ENCODE results near the gene NIPAL3. TPM values are rescaled to one million over a fixed set of nuclear protein-coding genes. Genes with fewer than 3 reads are reported as not detected.

Gene NIPAL3
- total RNA-seq, 1 experiment from 2014 or later: 7.7 TPM

- WGBS (ENCODE audit: extremely low coverage, insufficient read length, low lambda C conversion rate): no CpG with 5 or more reads among the region's 18 CpGs
- no peak overlapping the region for H3K27ac Mint-ChIP-seq
- H2BK20ac ChIP-seq (ENCODE audit: low read depth, low read length, poor library complexity, severe bottlenecking): no peak overlapping the region
- H4K91ac ChIP-seq (ENCODE audit: insufficient read length, low read depth, low read length): no peak overlapping the region
- no peak overlapping the region for H3K4me3 Mint-ChIP-seq
- no peak overlapping the region for H4K5ac ChIP-seq (ENCODE audit: insufficient read length, low read depth, low read length)
- H3K9ac ChIP-seq (ENCODE audit: extremely low read depth, insufficient read length, low read length): no peak overlapping the region
- no peak overlapping the region for H3T11ph ChIP-seq (ENCODE audit: low read length)
- H3K4ac ChIP-seq (ENCODE audit: low read depth, low read length): no peak overlapping the region
- H3K23me2 ChIP-seq (ENCODE audit: insufficient read length, low read depth, low read length, poor library complexity, severe bottlenecking): no peaks in the 10 kb centered on the region
- peaks cover 3% of the 10 kb centered on the region for H3K27me3 Mint-ChIP-seq (ENCODE audit: low read depth)
- H3K79me1 ChIP-seq (ENCODE audit: insufficient read depth, low read depth, low read length, poor library complexity, severe bottlenecking): no peaks in the 10 kb centered on the region
- H2AFZ ChIP-seq (ENCODE audit: low read length): no peak overlapping the region
- TF ChIP-seq CTCF (conservative IDR thresholded peaks at IDR 0.05): no peak
- no peak overlapping the region for H3K18ac ChIP-seq (ENCODE audit: insufficient read length, low read depth, low read length)
- H3K9me3 Mint-ChIP-seq: peaks cover 22% of the 10 kb centered on the region in 2 experiments
- no peak overlapping the region for H2AK5ac ChIP-seq (ENCODE audit: insufficient read length, low read length)
- H2BK12ac ChIP-seq (ENCODE audit: insufficient read length, low read depth, low read length): no peak overlapping the region
- peaks cover 8 to 17% (median 12%) of the 10 kb centered on the region in 3 experiments; a peak in 6 of 7 replicates for H3K36me3 Mint-ChIP-seq (ENCODE audit: insufficient read depth in 1 of 3, low read depth in 3 of 3)
- H3K27ac ChIP-seq (ENCODE audit: insufficient read length, low read depth, low read length): no peak overlapping the region
- no peaks in the 10 kb centered on the region for H3K4me1 Mint-ChIP-seq
- no peak overlapping the region for H2BK5ac ChIP-seq (ENCODE audit: insufficient read length, low read length)
- H2BK120ac ChIP-seq (ENCODE audit: low read depth, low read length, poor library complexity, severe bottlenecking): no peak overlapping the region
- no peak overlapping the region for H2BK15ac ChIP-seq (ENCODE audit: low read depth, low read length)
- H3K14ac ChIP-seq (ENCODE audit: insufficient read depth, low read length): no peak overlapping the region
- H3K4me2 ChIP-seq (ENCODE audit: insufficient read depth, insufficient read length, low read length): no peak overlapping the region
- H3K56ac ChIP-seq (ENCODE audit: insufficient read length, low read depth, low read length): no peak overlapping the region
- no peak overlapping the region for H3K23ac ChIP-seq (ENCODE audit: insufficient read length, low read depth, low read length)
- no peaks in the 10 kb centered on the region for H3K79me2 ChIP-seq (ENCODE audit: insufficient read depth, low read length)
- no peaks in the 10 kb centered on the region for H3K27me3 ChIP-seq (ENCODE audit: insufficient read depth, low read length)
- no peak overlapping the region for H4K8ac ChIP-seq (replicated peaks; ENCODE audit: insufficient read length, low read depth, low read length)
- H4K20me1 ChIP-seq (ENCODE audit: control insufficient read depth, insufficient read depth, insufficient read length): no peaks in the 10 kb centered on the region
- H3K9me3 ChIP-seq (ENCODE audit: control insufficient read depth, low read depth, low read length): no peaks in the 10 kb centered on the region
- DNase-seq: no peak
- no peaks in the 10 kb centered on the region for H3K4me1 ChIP-seq (ENCODE audit: insufficient read depth, low read length)
These were observed 74.6 kb downstream of the NIPAL3 start for GRCh38 chr1:24490101-24490781.

All from H9 (cell line).